Lung (tissue), 12 donors: ENCODE measurements around the gene COQ9. TPM values are rescaled to one million over a fixed set of nuclear protein-coding genes. Genes with fewer than 3 reads are reported as not detected.
A peak's percentile ranks its signal among the peaks of the same experiment; 100 is the strongest.

Experiments
- ATAC-seq: fragments of 200-7000 bp; cut with Tn5 transposase; one replicate; pipeline ENCODE4 v1.9.1; 2020; ENCODE audit warnings: moderate number of reproducible peaks; ENCODE audit not compliant: insufficient read depth, low FRiP score
- DNase-seq, 3 donors: peaks; one replicate each; pipeline ENCODE4 v3.0.0-alpha.2; 2013 to 2017
- H3K27ac ChIP-seq, 2 donors: one replicate each; pipeline ENCODE4 v1.5.1; 2013; ENCODE audit warnings: mild to moderate bottlenecking in 2 of 2, moderate library complexity in 2 of 2, control low read depth in 1 of 2, inconsistent platforms in 1 of 2, low read depth in 1 of 2, low read length in 1 of 2
- H3K27me3 ChIP-seq, 3 donors: one replicate each; pipeline ENCODE4 v1.5.1; 2013; ENCODE audit warnings: low read length in 2 of 3; ENCODE audit not compliant: control insufficient read depth in 3 of 3, insufficient read depth in 3 of 3
- H3K36me3 ChIP-seq, 4 donors: one replicate each; pipeline ENCODE4 v1.5.1; 2013; ENCODE audit warnings: low read length in 4 of 4, mild to moderate bottlenecking in 1 of 4, moderate library complexity in 1 of 4; ENCODE audit not compliant: control insufficient read depth in 4 of 4, insufficient read depth in 4 of 4
- H3K4me1 ChIP-seq, 5 donors: one replicate each; pipeline ENCODE4 v1.5.1; 2013; ENCODE audit warnings: low read length in 5 of 5, mild to moderate bottlenecking in 2 of 5, moderate library complexity in 1 of 5; ENCODE audit not compliant: control insufficient read depth in 5 of 5, insufficient read depth in 5 of 5
- H3K4me3 ChIP-seq: one replicate; pipeline ENCODE4 v1.5.1; 2013; ENCODE audit warnings: mild to moderate bottlenecking, control low read depth, moderate library complexity
- H3K9ac ChIP-seq, 2 donors: one replicate each; pipeline ENCODE4 v1.5.1; 2013; ENCODE audit warnings: low read length in 2 of 2, control low read depth in 1 of 2; ENCODE audit not compliant: insufficient read depth in 1 of 2
- H3K9me3 ChIP-seq, 4 donors: one replicate each; pipeline ENCODE4 v1.5.1; 2013; ENCODE audit warnings: low read length in 3 of 4, mild to moderate bottlenecking in 1 of 4, moderate library complexity in 1 of 4; ENCODE audit not compliant: control insufficient read depth in 4 of 4, insufficient read depth in 3 of 4
- WGBS, 2 donors: extraction: QIAGEN DNeasy Blood & Tissue Kit; methylation state at CpG; one replicate each; pipeline ENCODE4 v1.1.7; 2013; 5-methylcytosine and 5-hydroxymethylcytosine counted together
- polyA plus RNA-seq, 2 donors: library from polyadenylated mRNA; stranded (reverse); fragments of 200-250 nt; gene quantifications; one replicate each; pipeline ENCODE4 v1.2.1, GENCODE V29; 2013
- total RNA-seq, 2 donors: library from RNA; depleted of rRNA in 1 of 2; stranded (reverse); fragments of >200 nt in 1 of 2; gene quantifications; one replicate each; pipeline ENCODE4 v1.2.1, GENCODE V29; 2014 to 2021
- TF ChIP-seq, protein P1 (sequence below): IDR thresholded peaks from 2 replicates; pipeline ENCODE4 v1.5.1; 2012; ENCODE audit warnings: mild to moderate bottlenecking; ENCODE audit errors: control extremely low read depth, extremely low read depth
- donor health status: control.
- donor health status: control.
- donor health status: Bipolar disorder and iron deficiency.
- donor health status: healthy.
- donor health status: DM: yes; HTN: yes; CAD: no.

Gene COQ9
- total and polyA plus RNA-seq, 4 donors, result 42.2 to 59.5 (median 46.8) TPM

DNA sequence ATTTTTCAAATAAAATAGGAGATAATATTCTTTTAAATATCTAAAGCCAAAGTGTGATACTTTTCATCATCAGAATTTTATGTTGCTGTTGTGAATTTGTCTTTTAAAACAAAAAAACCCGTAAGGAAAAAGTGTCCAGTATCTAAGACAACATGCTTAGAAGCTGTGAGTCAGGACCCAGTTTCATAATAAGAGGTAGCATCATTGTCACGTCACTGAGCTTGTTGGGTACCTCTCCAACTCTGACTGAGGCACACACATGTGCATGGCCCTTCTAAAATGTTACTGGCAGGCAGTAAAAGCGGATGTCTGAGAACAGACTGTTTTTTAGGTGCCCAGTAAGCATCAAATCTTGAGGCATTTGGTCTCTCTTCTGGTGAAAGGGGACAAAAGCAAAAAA lies 2.6 kb upstream of the COQ9 start:
- Histone ChIP-seq H3K4me3 (no peak overlapping the region), H3K9me3 (peaks cover 0 to 3% (median 2%) of the 10 kb centered on the region in 4 donors), H3K27me3 (no peaks in the 10 kb centered on the region), H3K9ac (no peak overlapping the region), H3K36me3 (peaks cover 0 to 11% (median 6%) of the 10 kb centered on the region in 4 donors), H3K27ac (no peak overlapping the region), H3K4me1 (peaks cover 0 to 13% (median 6%) of the 10 kb centered on the region in 5 donors)
- no peak for ATAC-seq
- no peak for DNase-seq
- 84 to 88% methylated on average over 3 of the region's 3 CpGs for WGBS, 2 donors
- TF ChIP-seq, protein P1, sequence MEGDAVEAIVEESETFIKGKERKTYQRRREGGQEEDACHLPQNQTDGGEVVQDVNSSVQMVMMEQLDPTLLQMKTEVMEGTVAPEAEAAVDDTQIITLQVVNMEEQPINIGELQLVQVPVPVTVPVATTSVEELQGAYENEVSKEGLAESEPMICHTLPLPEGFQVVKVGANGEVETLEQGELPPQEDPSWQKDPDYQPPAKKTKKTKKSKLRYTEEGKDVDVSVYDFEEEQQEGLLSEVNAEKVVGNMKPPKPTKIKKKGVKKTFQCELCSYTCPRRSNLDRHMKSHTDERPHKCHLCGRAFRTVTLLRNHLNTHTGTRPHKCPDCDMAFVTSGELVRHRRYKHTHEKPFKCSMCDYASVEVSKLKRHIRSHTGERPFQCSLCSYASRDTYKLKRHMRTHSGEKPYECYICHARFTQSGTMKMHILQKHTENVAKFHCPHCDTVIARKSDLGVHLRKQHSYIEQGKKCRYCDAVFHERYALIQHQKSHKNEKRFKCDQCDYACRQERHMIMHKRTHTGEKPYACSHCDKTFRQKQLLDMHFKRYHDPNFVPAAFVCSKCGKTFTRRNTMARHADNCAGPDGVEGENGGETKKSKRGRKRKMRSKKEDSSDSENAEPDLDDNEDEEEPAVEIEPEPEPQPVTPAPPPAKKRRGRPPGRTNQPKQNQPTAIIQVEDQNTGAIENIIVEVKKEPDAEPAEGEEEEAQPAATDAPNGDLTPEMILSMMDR, result no peak

DNA sequence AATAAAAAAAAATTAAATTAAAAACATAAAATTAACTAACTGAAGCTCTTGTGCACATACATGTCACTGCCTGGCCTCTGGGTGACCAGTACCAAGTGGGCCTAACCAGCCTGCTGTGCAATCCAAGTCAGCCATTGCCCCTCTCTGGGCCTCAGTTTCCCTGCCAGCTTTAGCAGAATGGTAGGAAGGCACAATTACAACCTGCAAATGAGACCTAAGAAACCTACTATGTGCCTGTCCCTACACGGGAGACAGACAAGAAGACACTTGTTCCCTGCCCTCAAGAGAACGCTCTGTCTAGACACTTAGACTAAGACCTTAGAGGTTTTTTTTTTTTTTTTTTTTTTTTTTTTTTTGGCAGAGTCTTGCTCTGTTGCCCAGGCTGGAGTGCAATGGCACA lies 1.8 kb upstream of the COQ9 start:
- H3K9ac ChIP-seq, result no peak overlapping the region
- TF ChIP-seq, protein P1, result no peak
- no peak for ATAC-seq

DNA sequence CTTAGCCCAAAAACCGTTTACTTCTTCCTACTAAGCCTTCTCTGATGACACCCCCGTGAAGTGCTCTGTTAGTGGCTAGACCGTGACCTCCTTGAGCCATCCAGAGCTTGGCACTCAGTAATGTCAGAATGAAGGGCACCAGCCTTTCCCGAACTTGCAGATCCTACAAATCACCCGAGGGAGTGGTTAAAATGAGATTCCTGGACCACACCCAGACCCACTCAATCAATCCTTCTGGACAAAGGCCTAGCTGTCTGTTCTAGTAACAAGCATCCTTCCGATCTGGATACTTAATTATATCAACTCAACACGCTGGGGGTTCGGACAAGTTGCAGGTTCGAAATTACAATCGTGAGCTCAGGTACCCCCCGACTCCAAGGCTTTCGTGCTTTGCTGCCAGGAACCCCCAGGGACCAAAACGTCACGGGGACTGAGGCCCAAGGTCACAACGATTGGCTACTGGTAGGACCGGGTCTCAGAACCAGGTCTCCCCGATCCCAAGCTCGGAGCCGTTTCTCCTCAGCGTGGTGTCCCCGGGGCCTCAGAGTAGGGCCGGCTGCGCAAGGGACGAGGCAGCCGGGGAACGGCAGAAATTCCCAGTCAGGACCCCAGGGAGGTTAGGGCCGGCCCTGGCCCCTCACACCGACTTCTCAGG lies 621 bp upstream of the COQ9 start:
- Histone ChIP-seq H3K9ac (peak overlapping the region; percentile 75 to 86), H3K27ac (peak overlapping the region; percentile 85 to 97), H3K4me3 (peak overlapping the region; percentile 99), H3K9me3 (no peaks in the 10 kb centered on the region), H3K4me1 (peaks cover 0 to 13% (median 6%) of the 10 kb centered on the region in 5 donors), H3K36me3 (peaks cover 0 to 3% (median 0%) of the 10 kb centered on the region in 4 donors), H3K27me3 (no peaks in the 10 kb centered on the region)
- peak in 2 of 3 donors; percentile 33 to 37 for DNase-seq
- 2 to 5% methylated on average over 28 of the region's 28 CpGs for WGBS, 2 donors
- TF ChIP-seq, protein P1, result no peak
- ATAC-seq, result peak; percentile 3

More for the DNA sequence above, 1.8 kb upstream of the COQ9 start:
- Histone ChIP-seq H3K9me3 (peaks cover 0 to 2% (median 0%) of the 10 kb centered on the region in 4 donors), H3K36me3 (peaks cover 0 to 6% (median 3%) of the 10 kb centered on the region in 4 donors), H3K4me1 (peaks cover 0 to 13% (median 6%) of the 10 kb centered on the region in 5 donors), H3K27me3 (no peaks in the 10 kb centered on the region), H3K4me3 (no peak overlapping the region), H3K27ac (no peak overlapping the region)
- WGBS, 2 donors, result 96 to 98% methylated on average over 2 of the region's 2 CpGs
- DNase-seq, result no peak
